ENCODE results near the gene HOXC12.

HOXC12 gene

GRCh38 chr12:53966385-53967133 lies 11.9 kb downstream of the HOXC12 start:
- Histone ChIP-seq H2AK5ac (ENCODE audit: low read length) (no peak overlapping the region), H4K12ac (ENCODE audit: low read depth, low read length) (no peak overlapping the region), H3K18ac (ENCODE audit: low read length) (peak overlapping the region; percentile 12), H3K23ac (ENCODE audit: low read length) (no peak overlapping the region), H3K79me2 (ENCODE audit: control insufficient read depth, insufficient read depth, low read length, poor library complexity) (no peaks in the 10 kb centered on the region), H3K9ac (ENCODE audit: low read length) (peak overlapping the region; percentile 10), H3K4me1 (ENCODE audit: control insufficient read depth in 1 of 2, insufficient read depth in 2 of 2, low read length in 2 of 2) (peaks cover 2 to 8% of the 10 kb centered on the region in 2 experiments), H3K4me3 (ENCODE audit: low read depth, low read length) (peak overlapping the region; percentile 57), H3K36me3 (ENCODE audit: control insufficient read depth in 1 of 2, insufficient read depth in 2 of 2, low read length in 2 of 2) (no peaks in the 10 kb centered on the region), H4K91ac (ENCODE audit: low read depth, low read length) (peak overlapping the region; percentile 42), H2AFZ (ENCODE audit: insufficient read depth, low read length, poor library complexity) (no peak overlapping the region), H3K27me3 (ENCODE audit: insufficient read depth, low read length) (peaks cover 84% of the 10 kb centered on the region), H3K4me2 (ENCODE audit: low read length) (peak overlapping the region; percentile 19), H3K79me1 (ENCODE audit: low read length) (peaks cover 10% of the 10 kb centered on the region), H4K8ac (ENCODE audit: low read depth, low read length) (no peak overlapping the region), H3K4ac (ENCODE audit: low read depth, low read length) (peak overlapping the region; percentile 27), H3K27ac (ENCODE audit: low read depth, low read length) (no peak overlapping the region), H3K9me3 (ENCODE audit: insufficient read depth, low read depth, low read length) (peaks cover 4% of the 10 kb centered on the region), H3K14ac (ENCODE audit: low read length) (no peak overlapping the region), H2BK12ac (ENCODE audit: low read length) (no peak overlapping the region), H2BK5ac (ENCODE audit: low read depth, low read length, poor library complexity) (no peak overlapping the region), H2BK120ac (ENCODE audit: insufficient read depth, low read length, poor library complexity) (peak overlapping the region; percentile 37)
- no peak for DNase-seq
- no CpG with 5 or more reads among the region's 36 CpGs for WGBS (ENCODE audit: extremely low coverage, insufficient coverage, insufficient read length)

- Histone ChIP-seq H2BK5ac (ENCODE audit: low read depth, low read length, poor library complexity) (no peak overlapping the region), H3K9me3 (ENCODE audit: insufficient read depth, low read depth, low read length) (peaks cover 3% of the 10 kb centered on the region), H3K4ac (ENCODE audit: low read depth, low read length) (no peak overlapping the region), H3K4me2 (ENCODE audit: low read length) (peak overlapping the region; percentile 19), H3K27ac (ENCODE audit: low read depth, low read length) (no peak overlapping the region), H3K36me3 (ENCODE audit: control insufficient read depth in 1 of 2, insufficient read depth in 2 of 2, low read length in 2 of 2) (no peaks in the 10 kb centered on the region), H3K14ac (ENCODE audit: low read length) (no peak overlapping the region), H3K79me2 (ENCODE audit: control insufficient read depth, insufficient read depth, low read length, poor library complexity) (no peaks in the 10 kb centered on the region), H2AK5ac (ENCODE audit: low read length) (no peak overlapping the region), H2BK120ac (ENCODE audit: insufficient read depth, low read length, poor library complexity) (no peak overlapping the region), H3K27me3 (ENCODE audit: insufficient read depth, low read length) (peaks cover 85% of the 10 kb centered on the region), H4K12ac (ENCODE audit: low read depth, low read length) (no peak overlapping the region), H4K8ac (ENCODE audit: low read depth, low read length) (no peak overlapping the region), H3K18ac (ENCODE audit: low read length) (no peak overlapping the region), H3K23ac (ENCODE audit: low read length) (no peak overlapping the region), H4K91ac (ENCODE audit: low read depth, low read length) (no peak overlapping the region), H3K79me1 (ENCODE audit: low read length) (peaks cover 10% of the 10 kb centered on the region), H3K9ac (ENCODE audit: low read length) (no peak overlapping the region), H3K4me1 (ENCODE audit: control insufficient read depth in 1 of 2, insufficient read depth in 2 of 2, low read length in 2 of 2) (peaks cover 2 to 8% of the 10 kb centered on the region in 2 experiments), H3K4me3 (ENCODE audit: low read depth, low read length) (no peak overlapping the region), H2AFZ (ENCODE audit: insufficient read depth, low read length, poor library complexity) (no peak overlapping the region), H2BK12ac (ENCODE audit: low read length) (no peak overlapping the region)
- DNase-seq, result no peak
- WGBS (ENCODE audit: extremely low coverage, insufficient coverage, insufficient read length), result no CpG with 5 or more reads among the region's 5 CpGs
Measured at GRCh38 chr12:53967421-53967925, 12.8 kb downstream of the HOXC12 start.

- no peak overlapping the region for H3K4ac ChIP-seq (ENCODE audit: low read depth, low read length)
Measured at GRCh38 chr12:53968214-53969127, 13.8 kb downstream of the HOXC12 start.

GRCh38 chr12:53969588-53970259 lies 15.0 kb downstream of the HOXC12 start:
- Histone ChIP-seq H3K23ac (ENCODE audit: low read length) (no peak overlapping the region), H2BK5ac (ENCODE audit: low read depth, low read length, poor library complexity) (no peak overlapping the region), H3K18ac (ENCODE audit: low read length) (no peak overlapping the region), H3K4me3 (ENCODE audit: low read depth, low read length) (no peak overlapping the region), H3K27ac (ENCODE audit: low read depth, low read length) (no peak overlapping the region), H2BK120ac (ENCODE audit: insufficient read depth, low read length, poor library complexity) (no peak overlapping the region), H3K9ac (ENCODE audit: low read length) (no peak overlapping the region), H2AK5ac (ENCODE audit: low read length) (no peak overlapping the region), H2BK12ac (ENCODE audit: low read length) (no peak overlapping the region), H3K79me2 (ENCODE audit: control insufficient read depth, insufficient read depth, low read length, poor library complexity) (no peaks in the 10 kb centered on the region), H4K12ac (ENCODE audit: low read depth, low read length) (no peak overlapping the region), H3K27me3 (ENCODE audit: insufficient read depth, low read length) (peaks cover 93% of the 10 kb centered on the region), H4K91ac (ENCODE audit: low read depth, low read length) (no peak overlapping the region), H3K36me3 (ENCODE audit: control insufficient read depth in 1 of 2, insufficient read depth in 2 of 2, low read length in 2 of 2) (no peaks in the 10 kb centered on the region), H3K79me1 (ENCODE audit: low read length) (peaks cover 8% of the 10 kb centered on the region), H3K14ac (ENCODE audit: low read length) (no peak overlapping the region), H3K4me2 (ENCODE audit: low read length) (no peak overlapping the region), H3K9me3 (ENCODE audit: insufficient read depth, low read depth, low read length) (peaks cover 12% of the 10 kb centered on the region), H4K8ac (ENCODE audit: low read depth, low read length) (no peak overlapping the region), H2AFZ (ENCODE audit: insufficient read depth, low read length, poor library complexity) (no peak overlapping the region), H3K4ac (ENCODE audit: low read depth, low read length) (no peak overlapping the region), H3K4me1 (ENCODE audit: control insufficient read depth in 1 of 2, insufficient read depth in 2 of 2, low read length in 2 of 2) (peaks cover 2 to 7% of the 10 kb centered on the region in 2 experiments)
- no CpG with 5 or more reads among the region's 12 CpGs for WGBS (ENCODE audit: extremely low coverage, insufficient coverage, insufficient read length)
- no peak for DNase-seq

More at GRCh38 chr12:53968214-53969127, 13.8 kb downstream of the HOXC12 start:
- Histone ChIP-seq H3K4me1 (ENCODE audit: control insufficient read depth in 1 of 2, insufficient read depth in 2 of 2, low read length in 2 of 2) (peaks cover 2 to 5% of the 10 kb centered on the region in 2 experiments), H2AK5ac (ENCODE audit: low read length) (no peak overlapping the region), H3K9ac (ENCODE audit: low read length) (no peak overlapping the region), H4K8ac (ENCODE audit: low read depth, low read length) (no peak overlapping the region), H3K36me3 (ENCODE audit: control insufficient read depth in 1 of 2, insufficient read depth in 2 of 2, low read length in 2 of 2) (no peaks in the 10 kb centered on the region), H2AFZ (ENCODE audit: insufficient read depth, low read length, poor library complexity) (no peak overlapping the region), H3K27me3 (ENCODE audit: insufficient read depth, low read length) (peaks cover 86% of the 10 kb centered on the region), H3K23ac (ENCODE audit: low read length) (no peak overlapping the region), H4K12ac (ENCODE audit: low read depth, low read length) (no peak overlapping the region), H4K91ac (ENCODE audit: low read depth, low read length) (no peak overlapping the region), H3K14ac (ENCODE audit: low read length) (peak overlapping the region; percentile 9), H3K79me1 (ENCODE audit: low read length) (peaks cover 10% of the 10 kb centered on the region), H2BK5ac (ENCODE audit: low read depth, low read length, poor library complexity) (no peak overlapping the region), H2BK12ac (ENCODE audit: low read length) (no peak overlapping the region), H3K4me3 (ENCODE audit: low read depth, low read length) (no peak overlapping the region), H3K4me2 (ENCODE audit: low read length) (peak overlapping the region; percentile 19), H2BK120ac (ENCODE audit: insufficient read depth, low read length, poor library complexity) (no peak overlapping the region), H3K27ac (ENCODE audit: low read depth, low read length) (no peak overlapping the region), H3K18ac (ENCODE audit: low read length) (no peak overlapping the region), H3K9me3 (ENCODE audit: insufficient read depth, low read depth, low read length) (peaks cover 8% of the 10 kb centered on the region), H3K79me2 (ENCODE audit: control insufficient read depth, insufficient read depth, low read length, poor library complexity) (no peaks in the 10 kb centered on the region)
- no peak for DNase-seq
- no CpG with 5 or more reads among the region's 24 CpGs for WGBS (ENCODE audit: extremely low coverage, insufficient coverage, insufficient read length)
